K562 (cell line): ENCODE results near the gene MAP4K5. TPM values are rescaled to one million over a fixed set of nuclear protein-coding genes. Genes with fewer than 3 reads are reported as not detected.
"Not testable (repeated sequence)": the region's sequence is repeated elsewhere in the genome, so short reads cannot be mapped to it uniquely, and the experiment has no call there.

Experiments
- ATAC-seq: fragments of 200-7000 bp; cut with Tn5 transposase; 3 replicates; pipeline ENCODE4 v1.9.1; 2020; ENCODE audit warnings: moderate library complexity
- BruUV-seq: library from RNA; stranded (reverse); fragments of 400-500 nt; replicated peaks from 2 replicates; lab custom pipeline; 2021; lab: Mats Ljungman, UMichigan
- CTCF ChIA-PET: fragments of 300-600 bp; formaldehyde crosslinking; extraction: SDS; loops from one replicate; lab custom pipeline; 2021; ENCODE audit warnings: low intra/inter-chr PET ratio; lab: Yijun Ruan, JAX
- POLR2A ChIA-PET: fragments of 300-600, 350-650 bp; sonication (Branson Sonifier 250); formaldehyde crosslinking; extraction: SDS; loops from one replicate; lab custom pipeline; 2021; ENCODE audit warnings: antibody characterized with exemption, inconsistent platforms; lab: Yijun Ruan, JAX
- DNase-seq, 4 experiments: peaks; one replicate each; pipeline versions ENCODE4 v3.0.0 to v3.0.0-alpha.2; 2011 to 2018; ENCODE audit warnings: low spot score in 3 of 4, mixed read lengths in 3 of 4; ENCODE audit errors: extremely low read depth in 1 of 4
- FAIRE-seq: peaks from 2 replicates; lab custom pipeline; 2011; peaks lifted over from hg19 to GRCh38; lab: Jason Lieb, UNC
- H2AFZ ChIP-seq: 2 replicates; pipeline ENCODE4 v1.6.0; 2011; ENCODE audit warnings: low read depth, low read length, control low read depth, inconsistent platforms
- H3K27ac ChIP-seq: fragments of 200-600 bp; 3 replicates; pipeline ENCODE4 v1.8.0; 2011; ENCODE audit warnings: low read depth, mild to moderate bottlenecking, control low read depth, inconsistent platforms, low read length, moderate library complexity, mixed read lengths; ENCODE audit errors: extremely low read depth
- H3K27me3 ChIP-seq, 2 experiments: fragments of 300-600 bp in 1 of 2; 2 replicates in 1 of 2; 3 replicates in 1 of 2; pipeline versions ENCODE4 v1.6.0 to v1.8.0; 2011; ENCODE audit warnings: inconsistent platforms in 2 of 2, low read length in 2 of 2, mild to moderate bottlenecking in 1 of 2, mixed read lengths in 1 of 2, moderate library complexity in 1 of 2; ENCODE audit not compliant: control insufficient read depth in 2 of 2, insufficient read depth in 2 of 2
- H3K36me3 ChIP-seq: fragments of 300-600 bp; 3 replicates; pipeline ENCODE4 v1.8.0; 2011; ENCODE audit warnings: mild to moderate bottlenecking, low read length, inconsistent platforms; ENCODE audit not compliant: control insufficient read depth, insufficient read depth
- H3K4me1 ChIP-seq, 2 experiments: fragments of 200-600 bp in 1 of 2; replicated peaks in 1 of 2; 2 replicates in 1 of 2; 3 replicates in 1 of 2; pipeline versions ENCODE4 v1.5.1 to v1.8.0; 2011; ENCODE audit warnings: inconsistent platforms in 2 of 2, low read length in 2 of 2, mild to moderate bottlenecking in 1 of 2, mixed read lengths in 1 of 2, moderate library complexity in 1 of 2; ENCODE audit not compliant: control insufficient read depth in 2 of 2, insufficient read depth in 2 of 2
- H3K4me2 ChIP-seq: 2 replicates; pipeline ENCODE4 v1.6.1; 2011; ENCODE audit warnings: low read length, control low read depth, inconsistent platforms, mixed read lengths; ENCODE audit not compliant: insufficient read depth
- H3K4me3 ChIP-seq: fragments of 200-600 bp; sonication (generic), shearing (Covaris generic); 2 replicates; pipeline ENCODE4 v1.5.1; 2016; ENCODE audit warnings: control low read depth, inconsistent platforms
- H3K79me2 ChIP-seq: fragments of 200-600 bp; 3 replicates; pipeline ENCODE4 v1.8.0; 2011; ENCODE audit warnings: low read length, inconsistent platforms; ENCODE audit not compliant: control insufficient read depth, insufficient read depth
- H3K9ac ChIP-seq, 2 experiments: 2 replicates each; pipeline versions ENCODE4 v1.6.0 to v1.6.1; 2011; ENCODE audit warnings: low read depth in 2 of 2, low read length in 2 of 2, control low read depth in 1 of 2, inconsistent platforms in 1 of 2, mild to moderate bottlenecking in 1 of 2, mixed read lengths in 1 of 2; ENCODE audit not compliant: insufficient read depth in 1 of 2
- H3K9me1 ChIP-seq: one replicate; pipeline ENCODE4 v1.6.0; 2011; ENCODE audit warnings: inconsistent platforms, mild to moderate bottlenecking, low read length, moderate library complexity; ENCODE audit not compliant: control insufficient read depth, insufficient read depth
- H3K9me3 ChIP-seq: replicated peaks from 2 replicates; pipeline ENCODE4 v1.5.1; 2011; ENCODE audit warnings: low read depth, low read length, inconsistent platforms; ENCODE audit not compliant: control insufficient read depth, insufficient read depth
- H4K20me1 ChIP-seq: replicated peaks from 2 replicates; pipeline ENCODE4 v1.6.1; 2011; ENCODE audit warnings: low read length, inconsistent platforms, mixed read lengths; ENCODE audit not compliant: control insufficient read depth, insufficient read depth
- C11orf30 ChIP-seq: fragments of 450-650 bp; IDR thresholded peaks from 2 replicates; pipeline ENCODE4 v1.6.1; 2016; ENCODE audit warnings: low read depth, mild to moderate bottlenecking
- CREB3L1 ChIP-seq: fragments of 450-650 bp; IDR thresholded peaks from 2 replicates; pipeline ENCODE4 v1.6.1; 2014; ENCODE audit warnings: low read depth, mild to moderate bottlenecking, moderate library complexity, borderline replicate concordance
- CTCFL ChIP-seq: IDR thresholded peaks from 2 replicates; pipeline ENCODE4 v1.6.1; 2011; ENCODE audit warnings: borderline replicate concordance, low read depth, mild to moderate bottlenecking, moderate library complexity, low read length; ENCODE audit not compliant: insufficient read depth, poor library complexity, severe bottlenecking
- DACH1 ChIP-seq: fragments of 450-650 bp; IDR thresholded peaks from 2 replicates; pipeline ENCODE4 v1.6.1; 2018; ENCODE audit not compliant: partially characterized antibody
- KDM1A ChIP-seq, 2 experiments: fragments of 450-650 bp; IDR thresholded peaks; 2 replicates each; pipeline ENCODE4 v1.6.1; 2016; ENCODE audit warnings: mild to moderate bottlenecking in 2 of 2
- MAFF ChIP-seq: IDR thresholded peaks from 2 replicates; pipeline ENCODE4 v1.6.1; 2012; ENCODE audit warnings: low read length, improper control_type of control experiment
- MAFG ChIP-seq: fragments of 450-650 bp; conservative IDR thresholded peaks from 2 replicates; pipeline ENCODE4 v1.6.1; 2016; ENCODE audit warnings: missing genetic modification characterization, missing compliant biosample characterization
- NFE2 ChIP-seq: IDR thresholded peaks from 2 replicates; pipeline ENCODE4 v1.6.1; 2014; ENCODE audit warnings: antibody characterized with exemption, low read depth
- TARDBP ChIP-seq: fragments of 450-650 bp; IDR thresholded peaks from 2 replicates; pipeline ENCODE4 v1.6.1; 2016
- ZNF217 ChIP-seq: sonication (generic); formaldehyde crosslinking; IDR thresholded peaks from 2 replicates; pipeline ENCODE4 v1.8.0; 2022; ENCODE audit warnings: mild to moderate bottlenecking, missing genetic modification reagents
- ZNF316 ChIP-seq: fragments of 450-650 bp; IDR thresholded peaks from 2 replicates; pipeline ENCODE4 v1.6.1; 2016
- ZNF431 ChIP-seq: sonication (generic); formaldehyde crosslinking; IDR thresholded peaks from 2 replicates; pipeline ENCODE4 v1.8.0; 2022; ENCODE audit warnings: mild to moderate bottlenecking, missing genetic modification reagents
- WGBS: fragments of 100-300 bp; shearing (Covaris generic); methylation state at CpG from one replicate; pipeline ENCODE4 v1.1.6; 2016; ENCODE audit warnings: low coverage, mixed read lengths; ENCODE audit not compliant: insufficient coverage; ENCODE audit errors: missing lambda C conversion rate; 5-methylcytosine and 5-hydroxymethylcytosine counted together
- in situ Hi-C: fragments of 300-500 bp; cut with MboI; formaldehyde crosslinking; loops from 4 replicates; pipeline ENCODE4 v1.15.0; 2018; ENCODE audit warnings: inconsistent platforms, mixed read lengths
- intact Hi-C: fragments of 100-400 bp; cut with micrococcal nuclease; formaldehyde crosslinking; loops from 2 replicates; pipeline ENCODE4 v1.14.2; 2022
- polyA plus RNA-seq, 8 experiments: library from polyadenylated mRNA; depleted of rRNA in 4 of 8; stranded (reverse) in 5 of 8; unstranded in 3 of 8; fragments of >200 nt; fragmentation: Nextera tagmentation in 2 of 8; fragmentation: Illumina TruSeq in 1 of 8; extraction: Ambion mirVana in 2 of 8; extraction: Trizol in 1 of 8; gene quantifications; 2 replicates each; pipeline versions ENCODE4 v1.2.1 to v1.2.3, GENCODE V29; 2011 to 2014; ENCODE audit warnings: inconsistent platforms in 1 of 8, missing spikeins in 1 of 8
- total RNA-seq, 7 experiments: library from RNA; depleted of rRNA in 6 of 7; stranded (reverse); fragments of >200 nt in 6 of 7; fragmentation: Illumina TruSeq in 2 of 7; extraction: Trizol in 2 of 7; gene quantifications; 2 replicates each; pipeline versions ENCODE4 v1.2.1 to v1.2.3, GENCODE V29; 2011 to 2021; ENCODE audit warnings: low replicate concordance in 1 of 7

Gene MAP4K5
- total and polyA plus RNA-seq, 9 of the 15 experiments (the other 6 are each of a cell fraction or from before 2014, with no cell fraction given): 5.9 to 29.4 (median 18.0) TPM

GRCh38 chr14:50538034-50538433, 5.7 kb upstream of the MAP4K5 start:
- H3K9ac ChIP-seq, ATAC-seq, DNase-seq, H3K36me3 ChIP-seq, H4K20me1 ChIP-seq, H3K4me2 ChIP-seq, H3K4me3 ChIP-seq, H3K4me1 ChIP-seq, BruUV-seq, H2AFZ ChIP-seq, H3K27ac ChIP-seq, H3K9me1 ChIP-seq, CTCF ChIA-PET, FAIRE-seq, POLR2A ChIA-PET, H3K9me3 ChIP-seq, H3K27me3 ChIP-seq, H3K79me2 ChIP-seq: not testable (repeated sequence)
- intact Hi-C loops (loop anchor here (10.0 kb wide), 1 partner anchor 673 kb away; no protein-coding TSS in a partner anchor), in situ Hi-C loops (loop anchor here (25.0 kb wide), 1 partner anchor 676 kb away; the partner anchor contains the start of gene NEMF)
- peak; percentile 94 for TF ChIP-seq ZNF431
- 3% methylated on average over 4 of the region's 4 CpGs for WGBS

- BruUV-seq: no TSS peak
- CTCF ChIA-PET: no interaction called here
- in situ Hi-C loops: loop anchor here (25.0 kb wide), 1 partner anchor 673 kb away; the partner anchor contains the start of gene NEMF
- 0% methylated on average over 1 of the region's 1 CpG for WGBS
- no peak overlapping the region for H3K9ac ChIP-seq
- H3K27ac ChIP-seq: no peak overlapping the region
- H3K4me3 ChIP-seq: no peak overlapping the region
- intact Hi-C loops: loop anchor here (5.0 to 10.0 kb wide), 3 partner anchors 138 to 670 kb away; partner anchors contain the start of genes CDKL1 and VCPKMT
- POLR2A ChIA-PET: no interaction called here
- peaks cover 23% of the 10 kb centered on the region for H3K79me2 ChIP-seq
- H4K20me1 ChIP-seq: no peaks in the 10 kb centered on the region
- DNase-seq (no peak), FAIRE-seq (no peak), ATAC-seq (no peak)
- TF ChIP-seq ZNF217 (CRISPR knock-in tag): no peak
- peak; percentile 32; the same call in 1 of the 2 replicates for TF ChIP-seq MAFF
- no peak for TF ChIP-seq CREB3L1
- TF ChIP-seq TARDBP: no peak
- peak; percentile 50 for TF ChIP-seq ZNF316
- TF ChIP-seq KDM1A (IDR thresholded peaks at IDR 0.05): no peak
- peak; percentile 51; the same call in 1 of the 2 replicates for TF ChIP-seq C11orf30
- TF ChIP-seq NFE2: peak; percentile 68
- no peak for TF ChIP-seq CTCFL
- TF ChIP-seq MAFG (tag): peak; percentile 54; the same call in 1 of the 2 replicates
- no peak for TF ChIP-seq DACH1
- H2AFZ ChIP-seq: no peak overlapping the region
- H3K27me3 ChIP-seq: no peaks in the 10 kb centered on the region
- H3K9me1 ChIP-seq: no peaks in the 10 kb centered on the region
- H3K4me1 ChIP-seq: peaks cover 8 to 12% of the 10 kb centered on the region in 2 experiments; a peak in 4 of 5 replicates
- no peak overlapping the region for H3K4me2 ChIP-seq
- H3K9me3 ChIP-seq: no peaks in the 10 kb centered on the region
- H3K36me3 ChIP-seq: peaks cover under 1% of the 10 kb centered on the region; the same call in 1 of the 3 replicates
Measured at GRCh38 chr14:50534997-50535396, 2.6 kb upstream of the MAP4K5 start.
